Stomach (tissue), 9 donors: ENCODE measurements around the gene LONP1. TPM values are rescaled to one million over a fixed set of nuclear protein-coding genes. Genes with fewer than 3 reads are reported as not detected.
"Not testable (repeated sequence)": the region's sequence is repeated elsewhere in the genome, so short reads cannot be mapped to it uniquely, and the experiment has no call there.

Experiments
- DNase-seq, 2 donors: peaks; one replicate each; pipeline versions ENCODE4 v3.0.0 to v3.0.0-alpha.2; 2013 to 2019
- H3K27ac ChIP-seq, 5 donors: fragments of 200-600 bp in 4 of 5; sonication (generic) in 4 of 5; one replicate each; pipeline ENCODE4 v1.5.1; 2013 to 2019; ENCODE audit warnings: mild to moderate bottlenecking in 1 of 5, moderate library complexity in 1 of 5
- H3K27me3 ChIP-seq, 3 donors: fragments of 200-600 bp; sonication (generic); one replicate each; pipeline ENCODE4 v1.5.1; 2017 to 2019; ENCODE audit warnings: mixed run types in 1 of 3
- H3K36me3 ChIP-seq, 4 donors: fragments of 200-600 bp; sonication (generic); 1 replicate in 3 of 4; 2 replicates in 1 of 4; pipeline ENCODE4 v1.5.1; 2016 to 2019
- H3K4me1 ChIP-seq, 4 donors: fragments of 200-600 bp; sonication (generic); one replicate each; pipeline ENCODE4 v1.5.1; 2016 to 2019
- H3K4me3 ChIP-seq, 4 donors: fragments of 200-600 bp; sonication (generic) in 3 of 4; one replicate each; pipeline ENCODE4 v1.5.1; 2016 to 2019; ENCODE audit warnings: mild to moderate bottlenecking in 1 of 4
- H3K9me3 ChIP-seq, 4 donors: fragments of 200-600 bp; sonication (generic); one replicate each; pipeline ENCODE4 v1.5.1; 2016 to 2019
- EP300 ChIP-seq: sonication (generic); formaldehyde crosslinking; IDR thresholded peaks from one replicate; pipeline ENCODE4 v1.6.1; 2017; ENCODE audit warnings: antibody characterized with exemption
- POLR2A ChIP-seq, 4 donors: fragments of 450-650 bp; IDR thresholded peaks; one replicate each; pipeline ENCODE4 v1.6.1; 2016; ENCODE audit warnings: antibody characterized with exemption in 4 of 4, control low read depth in 2 of 4, mild to moderate bottlenecking in 1 of 4, moderate library complexity in 1 of 4
- POLR2AphosphoS5 ChIP-seq, 3 donors: sonication (generic); formaldehyde crosslinking; IDR thresholded peaks; one replicate each; pipeline ENCODE4 v1.6.1; 2016; ENCODE audit warnings: antibody characterized with exemption in 3 of 3
- WGBS, 5 donors: extraction: QIAGEN DNeasy Blood & Tissue Kit in 3 of 5; methylation state at CpG; one replicate each; pipeline versions ENCODE4 v1.1.5 to v1.1.7; 2013 to 2018; 5-methylcytosine and 5-hydroxymethylcytosine counted together
- intact Hi-C: fragments of 100-400 bp; cut with DNase I; formaldehyde crosslinking; loops from one replicate; pipeline ENCODE4 v1.15.1; 2023; ENCODE audit warnings: low total_unique reads
- polyA plus RNA-seq, 3 donors: library from polyadenylated mRNA; stranded (reverse); fragments of 200-250 nt; gene quantifications; one replicate each; pipeline ENCODE4 v1.2.3, GENCODE V29; 2013
- total RNA-seq, 5 donors: library from RNA; depleted of rRNA; stranded (reverse); fragments of >200 nt; gene quantifications; one replicate each; pipeline versions ENCODE4 v1.1.0 to v1.2.3, GENCODE V29; 2014 to 2016
- TF ChIP-seq, protein P1 (sequence below), 7 experiments: fragments of 450-650 bp in 4 of 7; fragments of 200-600 bp in 3 of 7; sonication (generic) in 3 of 7; IDR thresholded peaks; one replicate each; pipeline ENCODE4 v1.5.1; 2016 to 2019; ENCODE audit warnings: antibody characterized with exemption in 7 of 7, control low read depth in 2 of 7, mild to moderate bottlenecking in 1 of 7
- donor health status: healthy with polysubstance abuse.
- donor health status: Bipolar disorder and iron deficiency.
- donor health status: healthy.

Gene LONP1
- total and polyA plus RNA-seq, 8 donors: 8.8 to 169 (median 42.5) TPM

DNA sequence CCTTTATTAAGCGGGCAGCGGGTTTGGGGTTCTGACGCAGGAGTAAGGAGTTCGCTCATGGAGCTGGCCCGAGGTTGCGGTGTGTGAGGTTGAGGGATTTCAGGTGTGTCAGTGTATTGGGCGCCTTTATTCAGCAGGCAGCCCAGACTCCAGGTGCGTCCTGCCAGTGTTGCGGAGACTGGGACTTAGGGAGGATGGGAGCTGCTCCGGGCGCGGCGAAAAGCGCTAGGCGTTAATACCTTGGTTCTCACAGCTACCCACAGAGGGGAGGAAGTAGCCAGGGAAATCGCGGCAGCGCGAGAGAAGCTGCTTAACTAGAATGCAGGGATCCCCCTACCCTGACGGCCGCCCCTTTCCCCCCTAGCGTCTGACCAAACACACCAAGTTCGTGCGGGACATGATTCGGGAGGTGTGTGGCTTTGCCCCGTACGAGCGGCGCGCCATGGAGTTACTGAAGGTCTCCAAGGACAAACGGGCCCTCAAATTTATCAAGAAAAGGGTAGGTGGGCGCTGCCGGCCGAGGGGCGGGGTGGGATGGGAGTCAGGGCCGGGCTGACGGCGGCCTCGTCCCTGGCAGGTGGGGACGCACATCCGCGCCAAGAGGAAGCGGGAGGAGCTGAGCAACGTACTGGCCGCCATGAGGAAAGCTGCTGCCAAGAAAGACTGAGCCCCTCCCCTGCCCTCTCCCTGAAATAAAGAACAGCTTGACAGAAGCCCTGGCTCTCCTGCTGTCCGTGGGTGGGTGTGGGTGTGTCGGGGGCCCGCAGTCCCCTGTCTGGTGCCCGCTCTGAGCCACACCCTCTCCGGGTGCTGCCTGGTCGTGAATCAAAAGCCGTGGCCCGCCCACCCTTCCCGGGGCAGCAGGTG is 28.8 kb downstream of the LONP1 start:
- Histone ChIP-seq H3K36me3 (peaks cover 45 to 48% (median 48%) of the 10 kb centered on the region in 4 donors), H3K27me3 (no peaks in the 10 kb centered on the region), H3K9me3 (no peaks in the 10 kb centered on the region), H3K4me1 (peaks cover 31 to 65% (median 53%) of the 10 kb centered on the region in 4 donors), H3K27ac (peak overlapping the region; percentile 77 to 95 (median 93)), H3K4me3 (peak overlapping the region; percentile 71 to 88 (median 78))
- intact Hi-C loops: no loop called here
- peak; percentile 66 to 85 for DNase-seq
- TF ChIP-seq, protein P1, sequence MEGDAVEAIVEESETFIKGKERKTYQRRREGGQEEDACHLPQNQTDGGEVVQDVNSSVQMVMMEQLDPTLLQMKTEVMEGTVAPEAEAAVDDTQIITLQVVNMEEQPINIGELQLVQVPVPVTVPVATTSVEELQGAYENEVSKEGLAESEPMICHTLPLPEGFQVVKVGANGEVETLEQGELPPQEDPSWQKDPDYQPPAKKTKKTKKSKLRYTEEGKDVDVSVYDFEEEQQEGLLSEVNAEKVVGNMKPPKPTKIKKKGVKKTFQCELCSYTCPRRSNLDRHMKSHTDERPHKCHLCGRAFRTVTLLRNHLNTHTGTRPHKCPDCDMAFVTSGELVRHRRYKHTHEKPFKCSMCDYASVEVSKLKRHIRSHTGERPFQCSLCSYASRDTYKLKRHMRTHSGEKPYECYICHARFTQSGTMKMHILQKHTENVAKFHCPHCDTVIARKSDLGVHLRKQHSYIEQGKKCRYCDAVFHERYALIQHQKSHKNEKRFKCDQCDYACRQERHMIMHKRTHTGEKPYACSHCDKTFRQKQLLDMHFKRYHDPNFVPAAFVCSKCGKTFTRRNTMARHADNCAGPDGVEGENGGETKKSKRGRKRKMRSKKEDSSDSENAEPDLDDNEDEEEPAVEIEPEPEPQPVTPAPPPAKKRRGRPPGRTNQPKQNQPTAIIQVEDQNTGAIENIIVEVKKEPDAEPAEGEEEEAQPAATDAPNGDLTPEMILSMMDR (IDR thresholded peaks at IDR 0.05): no peak
- TF ChIP-seq POLR2A (IDR thresholded peaks at IDR 0.05): no peak
- no peak for TF ChIP-seq EP300
- TF ChIP-seq POLR2AphosphoS5 (IDR thresholded peaks at IDR 0.05): peak in 1 of 3 donors; percentile 15
- 2% methylated on average over 28 to 54 of the region's 54 CpGs for WGBS, 5 donors

DNA sequence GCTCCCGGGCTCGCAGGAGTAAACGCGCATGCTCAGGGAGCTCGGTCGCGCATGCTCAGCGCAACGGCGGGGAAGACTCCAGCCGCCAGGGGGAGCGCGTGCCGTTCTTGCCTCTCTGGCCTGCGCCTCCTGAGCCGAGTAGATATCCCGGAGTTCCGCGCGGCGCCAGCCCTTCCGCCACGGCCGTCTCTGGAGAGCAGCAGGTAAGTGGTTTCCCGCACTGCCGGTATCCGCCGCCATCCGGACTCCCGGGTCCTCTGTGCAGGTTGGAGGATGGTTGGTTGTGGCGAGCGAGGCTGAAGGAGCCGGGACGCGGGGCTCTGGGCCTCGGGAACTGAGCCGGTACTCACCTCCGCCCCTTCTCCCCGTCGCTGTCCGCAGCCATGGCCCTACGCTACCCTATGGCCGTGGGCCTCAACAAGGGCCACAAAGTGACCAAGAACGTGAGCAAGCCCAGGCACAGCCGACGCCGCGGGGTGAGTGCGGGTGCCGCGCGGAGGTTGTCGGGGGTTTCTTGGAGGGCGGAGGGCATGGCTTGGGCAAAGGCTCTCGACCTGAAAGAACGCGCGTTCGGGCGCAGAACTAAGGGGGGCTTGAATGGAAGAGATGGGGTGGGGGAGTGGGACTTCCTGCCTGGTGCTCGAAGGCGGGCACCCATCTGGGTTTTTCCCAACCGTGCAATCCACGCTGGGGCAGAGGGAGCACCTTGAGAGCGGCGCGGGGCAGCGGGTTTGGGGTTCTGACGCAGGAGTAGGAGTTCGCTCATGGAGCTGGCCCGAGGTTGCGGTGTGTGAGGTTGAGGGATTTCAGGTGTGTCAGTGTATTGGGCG is 29.6 kb downstream of the LONP1 start, which contains the start of gene RPL36:
Gene RPL36 (plus strand): TSS at position 171 of the 830 bp plus-strand sequence. CDS start 213 bp downstream, at position 384.
- peak within 1 kb of the TSS; percentile 77 to 95 (median 93) for H3K27ac ChIP-seq
- no peaks in the 10 kb centered on the region for H3K27me3 ChIP-seq
- H3K4me3 ChIP-seq: peak within 1 kb of the TSS; percentile 71 to 88 (median 78)
- intact Hi-C loops: no loop called here
- peak; percentile 99 for DNase-seq
- TF ChIP-seq, protein P1 (IDR thresholded peaks at IDR 0.05): peak in 5 of 7 experiments; percentile 91 to 99 (median 97)
- TF ChIP-seq POLR2AphosphoS5 (IDR thresholded peaks at IDR 0.05) (peak; percentile 91 to 99 (median 97)), POLR2A (IDR thresholded peaks at IDR 0.05) (peak in 2 of 4 donors; percentile 26 to 48), EP300 (no peak)
- H3K4me1 ChIP-seq: peaks cover 33 to 69% (median 56%) of the 10 kb centered on the region in 4 donors
- WGBS, 5 donors: 0 to 1% (median 1%) methylated on average over 16 to 73 of the region's 73 CpGs
- H3K36me3 ChIP-seq: peaks cover 37 to 40% (median 39%) of the 10 kb centered on the region in 4 donors
- no peaks in the 10 kb centered on the region for H3K9me3 ChIP-seq

DNA sequence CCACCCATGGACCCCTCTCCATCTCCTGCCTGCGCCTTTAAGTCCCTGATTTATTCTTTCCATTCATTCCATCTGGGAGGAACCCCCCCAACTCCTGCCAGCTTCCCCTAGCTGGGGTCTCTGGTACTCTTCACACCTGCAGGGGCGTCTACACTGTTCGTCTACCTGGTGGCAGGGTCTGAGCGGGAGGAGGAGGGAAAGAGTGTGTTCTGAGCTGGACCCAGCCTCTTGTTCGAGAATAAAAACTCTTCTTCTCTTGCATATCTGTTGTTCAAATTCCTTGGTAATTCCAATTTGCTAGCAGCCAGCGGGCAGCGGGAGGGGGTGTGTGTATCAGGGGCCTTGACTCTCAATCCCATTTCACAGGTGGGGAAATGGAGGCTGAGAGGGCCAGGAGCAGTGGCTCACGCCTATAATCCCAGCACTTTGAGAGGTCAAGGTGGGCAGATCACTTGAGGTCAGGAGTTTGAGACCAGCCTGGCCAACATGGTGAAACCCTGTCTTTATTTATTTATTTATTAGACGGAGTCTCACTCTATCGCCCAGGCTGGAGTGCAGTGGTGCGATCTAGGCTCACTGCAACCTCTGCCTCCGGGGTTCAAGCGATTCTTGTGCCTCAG is 31.6 kb downstream of the LONP1 start:
- H3K9me3 ChIP-seq, H3K27ac ChIP-seq, intact Hi-C loops, H3K27me3 ChIP-seq, H3K4me3 ChIP-seq: not testable (repeated sequence)
- Histone ChIP-seq H3K4me1 (peaks cover 33 to 60% (median 49%) of the 10 kb centered on the region in 4 donors), H3K36me3 (peaks cover 18 to 20% (median 20%) of the 10 kb centered on the region in 4 donors)
- WGBS, 5 donors: 93 to 95% (median 94%) methylated on average over 12 to 13 of the region's 13 CpGs
- peak in 1 of 2 donors; percentile 9 for DNase-seq

DNA sequence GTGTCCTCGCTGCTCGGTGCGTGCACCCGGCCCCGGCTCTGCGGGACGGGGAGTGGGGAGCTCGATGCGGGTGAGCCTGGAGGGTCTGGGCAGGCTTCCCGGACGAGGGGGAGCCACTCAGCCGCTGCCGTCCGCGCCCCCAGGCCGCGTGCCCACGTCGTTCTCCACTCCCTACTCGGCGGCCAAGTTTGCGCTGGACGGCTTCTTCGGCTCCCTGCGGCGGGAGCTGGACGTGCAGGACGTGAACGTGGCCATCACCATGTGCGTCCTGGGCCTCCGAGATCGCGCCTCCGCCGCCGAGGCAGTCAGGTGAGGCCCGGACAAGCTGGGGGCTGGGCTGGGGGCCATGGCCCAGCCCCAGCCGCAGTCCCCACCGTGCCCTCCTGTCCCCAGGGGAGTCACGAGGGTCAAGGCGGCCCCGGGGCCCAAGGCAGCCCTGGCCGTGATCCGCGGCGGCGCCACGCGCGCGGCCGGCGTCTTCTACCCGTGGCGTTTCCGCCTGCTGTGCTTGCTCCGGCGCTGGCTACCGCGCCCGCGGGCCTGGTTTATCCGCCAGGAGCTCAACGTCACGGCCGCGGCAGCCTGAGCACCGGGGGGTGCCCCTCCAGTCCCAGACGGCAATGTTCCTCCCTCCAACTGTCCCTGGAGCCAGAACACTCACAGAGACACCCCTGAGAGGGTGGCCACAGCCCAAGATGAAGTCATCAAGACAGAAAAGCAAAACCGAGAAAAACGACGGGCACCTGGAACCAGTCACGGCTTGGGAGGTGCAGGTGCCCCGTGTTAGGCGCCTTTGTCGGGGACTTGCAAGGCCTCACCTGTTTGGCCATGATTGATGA is 32.4 kb downstream of the LONP1 start:
- TF ChIP-seq, protein P1 (IDR thresholded peaks at IDR 0.05): peak in 1 of 7 experiments; percentile 37
- no peak for TF ChIP-seq POLR2AphosphoS5 (IDR thresholded peaks at IDR 0.05)
- peak overlapping the region; percentile 60 to 70 (median 65) for H3K4me3 ChIP-seq
- WGBS, 5 donors: 55 to 80% (median 58%) methylated on average over 16 to 76 of the region's 76 CpGs
- H3K36me3 ChIP-seq: peaks cover 10 to 12% (median 12%) of the 10 kb centered on the region in 4 donors
- no peaks in the 10 kb centered on the region for H3K27me3 ChIP-seq
- peak overlapping the region; percentile 83 to 92 (median 88) for H3K27ac ChIP-seq
- intact Hi-C loops: no loop called here
- H3K4me1 ChIP-seq: peaks cover 33 to 52% (median 42%) of the 10 kb centered on the region in 4 donors
- H3K9me3 ChIP-seq: no peaks in the 10 kb centered on the region
- DNase-seq: peak in 1 of 2 donors; percentile 34
